ENCODE data around the gene LRMDA. TPM values are rescaled to one million over a fixed set of nuclear protein-coding genes. Genes with fewer than 3 reads are reported as not detected.

The LRMDA gene
- total RNA-seq, 2 experiments from 2014 or later = not detected

GRCh38 chr10:76017026-76017732 is 585.8 kb downstream of the LRMDA start:
- no peak overlapping the region for H3K27ac ChIP-seq (ENCODE audit: low read depth, low read length, poor library complexity, severe bottlenecking)
- intact Hi-C loops (cut with micrococcal nuclease; ENCODE audit: unreplicated experiment) = no loop called here

GRCh38 chr10:76017733-76018433 is 586.5 kb downstream of the LRMDA start:
- Histone ChIP-seq H3K27ac (ENCODE audit: low read depth, low read length, poor library complexity, severe bottlenecking) (no peak overlapping the region), H3K9me2 (ENCODE audit: insufficient read depth, low read length) (no peaks in the 10 kb centered on the region), H3K4me3 (ENCODE audit: low read depth, low read length, poor library complexity, severe bottlenecking) (no peak overlapping the region), H4K20me1 (ENCODE audit: insufficient read depth, low read length) (no peaks in the 10 kb centered on the region), H2AFZ (ENCODE audit: low read length) (no peak overlapping the region), H3K4me2 (ENCODE audit: low read length) (no peak overlapping the region), H3K4me1 (ENCODE audit: insufficient read depth, low read length, poor library complexity, severe bottlenecking) (no peaks in the 10 kb centered on the region), H3K9me3 (ENCODE audit: low read length) (no peaks in the 10 kb centered on the region), H3K79me2 (ENCODE audit: insufficient read depth, low read depth, low read length) (no peaks in the 10 kb centered on the region), H3K36me3 (ENCODE audit: insufficient read depth, low read length) (no peaks in the 10 kb centered on the region)
- TF ChIP-seq CTCF (conservative IDR thresholded peaks at IDR 0.05; ENCODE audit: low read length) (no peak), EZH2phosphoT487 (IDR thresholded peaks at IDR 0.05; ENCODE audit: borderline replicate concordance, low read depth, low read length) (no peak)
- intact Hi-C loops (cut with micrococcal nuclease; ENCODE audit: unreplicated experiment) = no loop called here
- ChIA-PET POLR2A (interaction anchor here (0.6 kb wide), 1 partner anchor 1284 kb away, joined by 3 read pairs; no protein-coding TSS in a partner anchor), CTCF (ENCODE audit: unreplicated experiment) (no interaction called here)
- no peak for DNase-seq (ENCODE audit: low spot score)
- BruUV-seq (replicated peaks) = no TSS peak

More at GRCh38 chr10:76017026-76017732, 585.8 kb downstream of the LRMDA start:
- TF ChIP-seq EZH2phosphoT487 (IDR thresholded peaks at IDR 0.05; ENCODE audit: borderline replicate concordance, low read depth, low read length) (no peak), CTCF (conservative IDR thresholded peaks at IDR 0.05; ENCODE audit: low read length) (no peak)
- H4K20me1 ChIP-seq (ENCODE audit: insufficient read depth, low read length) = no peaks in the 10 kb centered on the region
- H3K9me2 ChIP-seq (ENCODE audit: insufficient read depth, low read length) = no peaks in the 10 kb centered on the region
- POLR2A ChIA-PET = no interaction called here
- no peak overlapping the region for H3K4me3 ChIP-seq (ENCODE audit: low read depth, low read length, poor library complexity, severe bottlenecking)
- no peak overlapping the region for H2AFZ ChIP-seq (ENCODE audit: low read length)
- H3K4me2 ChIP-seq (ENCODE audit: low read length) = no peak overlapping the region
- CTCF ChIA-PET (ENCODE audit: unreplicated experiment) = no interaction called here
- no peaks in the 10 kb centered on the region for H3K4me1 ChIP-seq (ENCODE audit: insufficient read depth, low read length, poor library complexity, severe bottlenecking)
- no peaks in the 10 kb centered on the region for H3K79me2 ChIP-seq (ENCODE audit: insufficient read depth, low read depth, low read length)
- no peaks in the 10 kb centered on the region for H3K9me3 ChIP-seq (ENCODE audit: low read length)
- BruUV-seq (replicated peaks) = no TSS peak
- DNase-seq (ENCODE audit: low spot score) = no peak
- H3K36me3 ChIP-seq (ENCODE audit: insufficient read depth, low read length) = no peaks in the 10 kb centered on the region

GRCh38 chr10:76020630-76021029 is 589.2 kb downstream of the LRMDA start:
- no peak overlapping the region for H3K4me3 ChIP-seq (ENCODE audit: low read depth, low read length, poor library complexity, severe bottlenecking)
- H4K20me1 ChIP-seq (ENCODE audit: insufficient read depth, low read length) = no peaks in the 10 kb centered on the region
- H3K9me3 ChIP-seq (ENCODE audit: low read length) = no peaks in the 10 kb centered on the region
- no peaks in the 10 kb centered on the region for H3K36me3 ChIP-seq (ENCODE audit: insufficient read depth, low read length)
- TF ChIP-seq CTCF (conservative IDR thresholded peaks at IDR 0.05; ENCODE audit: low read length) (no peak), EZH2phosphoT487 (IDR thresholded peaks at IDR 0.05; ENCODE audit: borderline replicate concordance, low read depth, low read length) (no peak)
- H2AFZ ChIP-seq (ENCODE audit: low read length) = no peak overlapping the region
- no peaks in the 10 kb centered on the region for H3K4me1 ChIP-seq (ENCODE audit: insufficient read depth, low read length, poor library complexity, severe bottlenecking)
- H3K79me2 ChIP-seq (ENCODE audit: insufficient read depth, low read depth, low read length) = no peaks in the 10 kb centered on the region
- ChIA-PET POLR2A (no interaction called here), CTCF (ENCODE audit: unreplicated experiment) (no interaction called here)
- DNase-seq (ENCODE audit: low spot score) = no peak
- no TSS peak for BruUV-seq (replicated peaks)
- H3K4me2 ChIP-seq (ENCODE audit: low read length) = no peak overlapping the region
- H3K9me2 ChIP-seq (ENCODE audit: insufficient read depth, low read length) = no peaks in the 10 kb centered on the region
- intact Hi-C loops (cut with micrococcal nuclease; ENCODE audit: unreplicated experiment) = no loop called here
- H3K27ac ChIP-seq (ENCODE audit: low read depth, low read length, poor library complexity, severe bottlenecking) = no peak overlapping the region

Data from OCI-LY7 (cell line).